Measurements from ENCODE around the gene PRKCH.

The PRKCH gene

GRCh38 chr14:61512026-61512834, 190.9 kb downstream of the PRKCH start:
- H2BK5ac ChIP-seq (ENCODE audit: low read length), result no peak overlapping the region
- H3K79me2 ChIP-seq (ENCODE audit: control insufficient read depth, insufficient read depth, low read length), result no peaks in the 10 kb centered on the region
- H3K27ac ChIP-seq (ENCODE audit: low read depth, low read length), result no peak overlapping the region
- H3K18ac ChIP-seq (ENCODE audit: low read length), result no peak overlapping the region
- no CpG with 5 or more reads among the region's 2 CpGs for WGBS (ENCODE audit: extremely low coverage, insufficient coverage, low lambda C conversion rate)
- no peak overlapping the region for H4K5ac ChIP-seq (ENCODE audit: low read length)
- peaks cover under 1% of the 10 kb centered on the region for H3K4me1 ChIP-seq (ENCODE audit: control insufficient read depth, low read depth, low read length)
- no peak overlapping the region for H2BK120ac ChIP-seq (ENCODE audit: low read depth, low read length)
- no peak overlapping the region for H3K56ac ChIP-seq (ENCODE audit: low read length)
- DNase-seq, result no peak
- H3K27me3 ChIP-seq (ENCODE audit: insufficient read depth, low read length, poor library complexity), result no peaks in the 10 kb centered on the region
- no peak overlapping the region for H3K4me2 ChIP-seq (ENCODE audit: low read length)
- no peak overlapping the region for H4K8ac ChIP-seq (ENCODE audit: low read depth, low read length)
- H3K4me3 ChIP-seq (ENCODE audit: low read length), result no peak overlapping the region
- no peak overlapping the region for H3K9ac ChIP-seq (ENCODE audit: low read length)
- H3K4ac ChIP-seq (ENCODE audit: low read depth, low read length), result no peak overlapping the region
- H3K79me1 ChIP-seq (ENCODE audit: low read length), result no peaks in the 10 kb centered on the region
- no peak overlapping the region for H2BK15ac ChIP-seq (replicated peaks; ENCODE audit: low read depth)
- no peaks in the 10 kb centered on the region for H3K36me3 ChIP-seq (ENCODE audit: control insufficient read depth, insufficient read depth, low read length)
- H2AK5ac ChIP-seq (ENCODE audit: low read length), result no peak overlapping the region
- no peak overlapping the region for H3K23ac ChIP-seq (ENCODE audit: low read length)

- Histone ChIP-seq H4K5ac (ENCODE audit: low read length) (no peak overlapping the region), H2BK5ac (ENCODE audit: low read length) (no peak overlapping the region), H3K36me3 (ENCODE audit: control insufficient read depth, insufficient read depth, low read length) (no peaks in the 10 kb centered on the region), H2AK5ac (ENCODE audit: low read length) (no peak overlapping the region), H3K4me1 (ENCODE audit: control insufficient read depth, low read depth, low read length) (peaks cover 7% of the 10 kb centered on the region), H3K27ac (ENCODE audit: low read depth, low read length) (no peak overlapping the region), H3K4ac (ENCODE audit: low read depth, low read length) (no peak overlapping the region), H2BK15ac (replicated peaks; ENCODE audit: low read depth) (no peak overlapping the region), H3K9ac (ENCODE audit: low read length) (no peak overlapping the region), H3K4me2 (ENCODE audit: low read length) (no peak overlapping the region), H3K79me2 (ENCODE audit: control insufficient read depth, insufficient read depth, low read length) (no peaks in the 10 kb centered on the region), H2BK120ac (ENCODE audit: low read depth, low read length) (no peak overlapping the region), H3K27me3 (ENCODE audit: insufficient read depth, low read length, poor library complexity) (no peaks in the 10 kb centered on the region), H3K56ac (ENCODE audit: low read length) (no peak overlapping the region), H4K8ac (ENCODE audit: low read depth, low read length) (no peak overlapping the region), H3K18ac (ENCODE audit: low read length) (no peak overlapping the region), H3K23ac (ENCODE audit: low read length) (no peak overlapping the region), H3K4me3 (ENCODE audit: low read length) (no peak overlapping the region), H3K79me1 (ENCODE audit: low read length) (no peaks in the 10 kb centered on the region)
- no peak for DNase-seq
- WGBS (ENCODE audit: extremely low coverage, insufficient coverage, low lambda C conversion rate), result no CpG with 5 or more reads among the region's 10 CpGs
These were observed 192.8 kb downstream of the PRKCH start for GRCh38 chr14:61513986-61514830.

DNA sequence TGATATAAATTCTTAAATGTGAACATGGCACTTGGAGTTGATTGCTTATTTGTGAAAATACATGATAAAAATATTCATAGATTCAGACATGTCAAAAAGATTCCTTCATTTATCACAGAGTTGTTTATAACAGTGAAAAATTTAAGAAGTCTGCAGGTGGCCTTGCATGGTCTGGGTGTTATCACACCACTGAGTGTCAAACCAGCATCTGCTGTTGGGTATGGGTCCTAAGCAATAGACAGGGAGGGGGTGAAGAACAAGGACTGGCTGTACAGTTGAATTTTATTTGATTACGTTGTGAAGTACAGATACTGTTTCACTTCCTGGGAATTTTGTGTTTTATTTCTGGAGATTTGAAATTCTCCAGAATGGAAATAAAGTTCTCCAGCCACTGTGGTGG, 193.5 kb downstream of the PRKCH start:
- H3K4me2 ChIP-seq (ENCODE audit: low read length), result no peak overlapping the region
- DNase-seq, result no peak
- no peak overlapping the region for H2BK5ac ChIP-seq (ENCODE audit: low read length)
- no peak overlapping the region for H4K8ac ChIP-seq (ENCODE audit: low read depth, low read length)
- no peak overlapping the region for H3K56ac ChIP-seq (ENCODE audit: low read length)
- no CpG with 5 or more reads among the region's 1 CpG for WGBS (ENCODE audit: extremely low coverage, insufficient coverage, low lambda C conversion rate)
- no peaks in the 10 kb centered on the region for H3K36me3 ChIP-seq (ENCODE audit: control insufficient read depth, insufficient read depth, low read length)
- H4K5ac ChIP-seq (ENCODE audit: low read length), result no peak overlapping the region
- H3K4me3 ChIP-seq (ENCODE audit: low read length), result no peak overlapping the region
- no peaks in the 10 kb centered on the region for H3K79me1 ChIP-seq (ENCODE audit: low read length)
- no peak overlapping the region for H2BK15ac ChIP-seq (replicated peaks; ENCODE audit: low read depth)
- no peak overlapping the region for H3K27ac ChIP-seq (ENCODE audit: low read depth, low read length)
- H3K23ac ChIP-seq (ENCODE audit: low read length), result no peak overlapping the region
- no peaks in the 10 kb centered on the region for H3K27me3 ChIP-seq (ENCODE audit: insufficient read depth, low read length, poor library complexity)
- no peak overlapping the region for H2AK5ac ChIP-seq (ENCODE audit: low read length)
- no peak overlapping the region for H3K4ac ChIP-seq (ENCODE audit: low read depth, low read length)
- no peak overlapping the region for H2BK120ac ChIP-seq (ENCODE audit: low read depth, low read length)
- H3K4me1 ChIP-seq (ENCODE audit: control insufficient read depth, low read depth, low read length), result peaks cover 7% of the 10 kb centered on the region
- H3K9ac ChIP-seq (ENCODE audit: low read length), result no peak overlapping the region
- no peak overlapping the region for H3K18ac ChIP-seq (ENCODE audit: low read length)
- no peaks in the 10 kb centered on the region for H3K79me2 ChIP-seq (ENCODE audit: control insufficient read depth, insufficient read depth, low read length)

GRCh38 chr14:61515436-61516117, 194.2 kb downstream of the PRKCH start:
- Histone ChIP-seq H3K36me3 (ENCODE audit: control insufficient read depth, insufficient read depth, low read length) (no peaks in the 10 kb centered on the region), H3K9ac (ENCODE audit: low read length) (no peak overlapping the region), H3K79me1 (ENCODE audit: low read length) (no peaks in the 10 kb centered on the region), H3K4me2 (ENCODE audit: low read length) (no peak overlapping the region), H3K18ac (ENCODE audit: low read length) (no peak overlapping the region), H3K79me2 (ENCODE audit: control insufficient read depth, insufficient read depth, low read length) (no peaks in the 10 kb centered on the region), H3K4ac (ENCODE audit: low read depth, low read length) (no peak overlapping the region), H3K23ac (ENCODE audit: low read length) (no peak overlapping the region), H3K56ac (ENCODE audit: low read length) (no peak overlapping the region), H3K4me1 (ENCODE audit: control insufficient read depth, low read depth, low read length) (peaks cover 7% of the 10 kb centered on the region), H2BK120ac (ENCODE audit: low read depth, low read length) (no peak overlapping the region), H4K5ac (ENCODE audit: low read length) (no peak overlapping the region), H2AK5ac (ENCODE audit: low read length) (no peak overlapping the region), H2BK15ac (replicated peaks; ENCODE audit: low read depth) (no peak overlapping the region), H4K8ac (ENCODE audit: low read depth, low read length) (no peak overlapping the region), H3K4me3 (ENCODE audit: low read length) (no peak overlapping the region), H3K27me3 (ENCODE audit: insufficient read depth, low read length, poor library complexity) (no peaks in the 10 kb centered on the region), H3K27ac (ENCODE audit: low read depth, low read length) (no peak overlapping the region), H2BK5ac (ENCODE audit: low read length) (no peak overlapping the region)
- no CpG with 5 or more reads among the region's 8 CpGs for WGBS (ENCODE audit: extremely low coverage, insufficient coverage, low lambda C conversion rate)
- DNase-seq, result no peak

DNA sequence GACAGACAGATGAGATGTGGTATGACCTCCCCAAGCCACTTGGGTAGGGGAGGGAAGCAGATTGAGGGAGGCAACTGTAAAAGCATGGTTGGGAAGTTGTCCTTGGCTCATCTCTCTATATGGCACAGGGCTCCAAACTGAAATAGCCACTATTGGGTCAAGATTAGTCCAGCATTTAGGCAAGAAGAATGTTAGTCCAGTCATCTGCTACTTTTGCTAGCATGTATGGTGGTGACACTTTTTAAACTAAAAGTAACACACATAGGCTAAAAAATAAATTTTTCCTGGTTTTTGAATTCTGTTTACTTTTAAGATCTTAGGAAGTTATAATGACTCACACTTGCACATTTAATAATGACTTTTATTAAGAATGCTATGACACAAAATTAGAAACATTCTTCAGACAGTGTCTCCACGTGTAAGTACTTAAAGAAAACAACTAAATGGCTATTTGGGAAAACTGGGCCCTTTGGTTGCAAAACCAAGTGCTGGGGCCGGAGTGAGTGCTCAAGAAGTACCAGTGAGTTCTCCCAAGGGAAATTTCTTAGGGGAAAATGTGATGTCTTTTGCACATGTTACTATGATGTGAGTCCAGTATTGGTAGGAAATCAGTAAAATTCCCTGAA, 194.9 kb downstream of the PRKCH start:
- Histone ChIP-seq H3K27ac (ENCODE audit: low read depth, low read length) (no peak overlapping the region), H2AK5ac (ENCODE audit: low read length) (no peak overlapping the region), H3K4ac (ENCODE audit: low read depth, low read length) (no peak overlapping the region), H3K4me2 (ENCODE audit: low read length) (no peak overlapping the region), H3K79me2 (ENCODE audit: control insufficient read depth, insufficient read depth, low read length) (no peaks in the 10 kb centered on the region), H3K23ac (ENCODE audit: low read length) (no peak overlapping the region), H2BK120ac (ENCODE audit: low read depth, low read length) (no peak overlapping the region), H3K9ac (ENCODE audit: low read length) (no peak overlapping the region), H3K4me1 (ENCODE audit: control insufficient read depth, low read depth, low read length) (peaks cover 7% of the 10 kb centered on the region), H3K4me3 (ENCODE audit: low read length) (no peak overlapping the region), H3K79me1 (ENCODE audit: low read length) (no peaks in the 10 kb centered on the region), H2BK15ac (replicated peaks; ENCODE audit: low read depth) (no peak overlapping the region), H2BK5ac (ENCODE audit: low read length) (no peak overlapping the region), H4K8ac (ENCODE audit: low read depth, low read length) (no peak overlapping the region), H3K56ac (ENCODE audit: low read length) (no peak overlapping the region), H3K27me3 (ENCODE audit: insufficient read depth, low read length, poor library complexity) (no peaks in the 10 kb centered on the region), H4K5ac (ENCODE audit: low read length) (no peak overlapping the region), H3K36me3 (ENCODE audit: control insufficient read depth, insufficient read depth, low read length) (no peaks in the 10 kb centered on the region), H3K18ac (ENCODE audit: low read length) (no peak overlapping the region)
- DNase-seq, result no peak
- no CpG with 5 or more reads among the region's 2 CpGs for WGBS (ENCODE audit: extremely low coverage, insufficient coverage, low lambda C conversion rate)
